A673 (cell line): ENCODE data around the gene C2orf76.

Source experiments
- CTCF ChIP-seq: fragments of 300-800, 200-600 bp; sonication (generic); conservative IDR thresholded peaks from 2 replicates; pipeline ENCODE4 v1.5.1; 2017; ENCODE audit warnings: low read depth, mild to moderate bottlenecking, antibody characterized with exemption, low read length, moderate library complexity, mixed read lengths
- EZH2 ChIP-seq: fragments of 200-600 bp; sonication (generic); IDR thresholded peaks from 2 replicates; pipeline ENCODE4 v1.6.1; 2017; ENCODE audit warnings: borderline replicate concordance, low read depth, mild to moderate bottlenecking, mixed read lengths, antibody characterized with exemption, low read length; ENCODE audit not compliant: poor library complexity, severe bottlenecking

GRCh38 chr2:119402645-119403560 lies 36.3 kb upstream of the C2orf76 start:
- TF ChIP-seq CTCF (no peak), EZH2 (no peak)
